ENCODE data around the gene GALNT18.
A peak's percentile ranks its signal among the peaks of the same experiment; 100 is the strongest.

GALNT18 gene

DNA sequence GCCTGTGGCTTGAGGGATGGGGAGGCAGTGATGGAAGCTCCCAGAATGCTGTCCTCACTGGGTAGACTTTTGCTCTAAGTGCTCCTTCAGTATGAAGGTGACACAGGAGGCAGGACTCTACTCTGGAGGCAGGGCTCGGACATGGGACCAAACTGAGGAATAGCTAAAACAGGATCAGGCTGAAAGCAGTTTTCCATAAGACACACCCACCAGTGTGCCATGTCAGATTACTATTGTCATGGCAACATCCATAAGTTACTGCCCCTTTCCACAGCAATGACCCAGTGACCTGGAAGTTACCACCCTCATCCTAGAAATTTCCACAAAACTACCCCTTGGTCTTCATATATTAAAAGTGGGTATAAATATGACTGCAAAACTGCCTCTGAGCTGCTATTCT, 43.6 kb upstream of the GALNT18 start:
- no peak overlapping the region for H3K4me3 ChIP-seq (ENCODE audit: low read depth, low read length)
- no peak for DNase-seq (ENCODE audit: low read depth)
- TF ChIP-seq, protein P1, sequence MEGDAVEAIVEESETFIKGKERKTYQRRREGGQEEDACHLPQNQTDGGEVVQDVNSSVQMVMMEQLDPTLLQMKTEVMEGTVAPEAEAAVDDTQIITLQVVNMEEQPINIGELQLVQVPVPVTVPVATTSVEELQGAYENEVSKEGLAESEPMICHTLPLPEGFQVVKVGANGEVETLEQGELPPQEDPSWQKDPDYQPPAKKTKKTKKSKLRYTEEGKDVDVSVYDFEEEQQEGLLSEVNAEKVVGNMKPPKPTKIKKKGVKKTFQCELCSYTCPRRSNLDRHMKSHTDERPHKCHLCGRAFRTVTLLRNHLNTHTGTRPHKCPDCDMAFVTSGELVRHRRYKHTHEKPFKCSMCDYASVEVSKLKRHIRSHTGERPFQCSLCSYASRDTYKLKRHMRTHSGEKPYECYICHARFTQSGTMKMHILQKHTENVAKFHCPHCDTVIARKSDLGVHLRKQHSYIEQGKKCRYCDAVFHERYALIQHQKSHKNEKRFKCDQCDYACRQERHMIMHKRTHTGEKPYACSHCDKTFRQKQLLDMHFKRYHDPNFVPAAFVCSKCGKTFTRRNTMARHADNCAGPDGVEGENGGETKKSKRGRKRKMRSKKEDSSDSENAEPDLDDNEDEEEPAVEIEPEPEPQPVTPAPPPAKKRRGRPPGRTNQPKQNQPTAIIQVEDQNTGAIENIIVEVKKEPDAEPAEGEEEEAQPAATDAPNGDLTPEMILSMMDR (conservative IDR thresholded peaks at IDR 0.05; ENCODE audit: low read depth, low read length), result no peak

DNA sequence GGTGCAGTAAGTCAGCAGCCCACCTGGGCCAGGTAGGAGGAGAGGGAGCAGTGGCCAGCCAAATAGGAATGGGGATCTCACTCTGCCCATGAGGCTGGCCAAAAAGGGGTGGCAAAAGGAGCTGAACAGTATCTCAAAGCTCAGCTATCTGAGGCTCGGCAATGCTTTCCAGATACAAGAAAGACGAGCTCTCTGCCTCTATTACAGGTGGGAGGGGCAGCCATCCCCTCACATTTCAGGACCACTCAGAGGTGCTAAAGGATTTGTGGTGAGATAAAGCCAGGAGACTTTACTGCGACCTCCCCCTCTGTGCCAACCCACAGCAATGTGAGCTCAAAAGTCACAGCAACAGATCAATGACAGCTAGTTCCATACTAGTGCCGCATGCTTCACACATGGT, 42.1 kb upstream of the GALNT18 start:
- TF ChIP-seq, protein P1 (conservative IDR thresholded peaks at IDR 0.05; ENCODE audit: low read depth, low read length), result no peak
- no peak for DNase-seq (ENCODE audit: low read depth)
- H3K4me3 ChIP-seq (ENCODE audit: low read depth, low read length), result no peak overlapping the region

DNA sequence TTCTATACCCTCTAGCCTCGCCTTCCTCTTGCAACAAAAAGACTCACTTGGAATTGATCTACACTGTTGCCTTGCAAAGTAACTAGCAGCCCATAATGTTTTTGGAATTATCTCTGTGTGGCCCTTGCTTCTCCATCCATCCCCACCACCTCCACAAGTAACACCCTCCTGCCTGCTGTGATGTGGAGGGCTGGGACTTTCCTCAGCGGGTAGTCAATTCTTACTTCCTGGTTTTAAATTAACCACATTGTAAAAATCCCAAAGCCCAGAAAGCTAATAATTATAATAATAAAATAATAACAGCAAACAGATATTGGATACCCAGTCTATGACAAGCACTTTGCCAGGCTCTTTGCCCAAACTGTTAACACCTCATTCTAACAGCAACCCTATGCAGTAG, 40.8 kb upstream of the GALNT18 start:
- TF ChIP-seq, protein P1 (conservative IDR thresholded peaks at IDR 0.05; ENCODE audit: low read depth, low read length), result no peak
- DNase-seq (ENCODE audit: low read depth), result no peak
- no peak overlapping the region for H3K4me3 ChIP-seq (ENCODE audit: low read depth, low read length)

DNA sequence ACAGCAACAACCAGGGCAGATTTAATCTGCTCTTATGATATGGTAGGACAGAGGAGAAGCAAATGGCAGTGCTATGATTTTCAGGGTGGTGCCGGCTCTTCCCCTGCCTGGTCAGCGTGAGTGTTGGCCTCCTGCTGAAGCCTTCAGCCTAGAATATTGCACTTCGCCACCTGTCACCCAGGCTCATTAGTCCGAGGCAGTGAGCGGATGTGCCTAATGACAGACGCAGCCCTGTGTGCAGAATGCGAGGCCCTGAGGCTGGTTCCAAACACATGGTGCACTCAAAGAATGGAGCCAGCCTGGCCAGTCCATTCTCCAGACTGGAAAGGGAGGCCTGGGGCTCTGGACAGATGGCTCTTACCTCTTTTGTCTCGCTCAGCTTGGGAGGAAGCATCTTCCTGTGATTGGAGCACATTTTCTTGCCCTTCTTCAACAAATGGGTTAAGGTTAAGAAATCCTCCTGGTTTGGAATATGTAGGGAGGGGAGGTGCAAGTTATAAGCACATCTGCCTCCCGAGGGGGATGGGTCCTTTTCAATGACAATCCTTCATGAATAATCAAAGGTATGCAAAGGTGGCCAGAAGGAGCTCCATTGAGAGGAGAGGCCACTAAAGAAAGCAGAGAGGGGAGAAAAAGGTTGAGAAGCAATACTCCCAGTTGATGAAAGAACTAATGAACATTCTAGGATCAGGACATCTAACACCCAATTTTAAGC, 39.7 kb upstream of the GALNT18 start:
- no peak for DNase-seq (ENCODE audit: low read depth)
- TF ChIP-seq, protein P1 (conservative IDR thresholded peaks at IDR 0.05; ENCODE audit: low read depth, low read length), result no peak
- no peak overlapping the region for H3K4me3 ChIP-seq (ENCODE audit: low read depth, low read length)

DNA sequence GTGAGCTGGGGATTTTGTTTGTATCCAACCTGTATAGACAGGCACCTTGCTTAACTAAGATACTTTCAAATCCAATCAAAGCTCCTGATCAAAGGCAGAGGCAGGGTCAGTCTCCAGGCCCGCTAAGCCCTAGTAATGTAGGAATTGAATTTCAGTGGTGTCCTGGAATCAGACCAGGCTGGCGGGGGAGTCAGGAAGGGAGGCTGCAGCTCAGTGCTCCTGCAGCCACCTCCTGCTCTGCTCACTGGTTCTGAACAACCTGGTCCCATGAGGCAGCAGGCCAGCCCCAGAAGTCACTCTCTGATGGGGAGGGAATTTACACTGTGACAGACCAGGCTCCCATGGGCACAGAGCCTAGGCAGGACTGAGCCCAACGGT, 38.5 kb upstream of the GALNT18 start:
- no peak for DNase-seq (ENCODE audit: low read depth)
- TF ChIP-seq, protein P1 (conservative IDR thresholded peaks at IDR 0.05; ENCODE audit: low read depth, low read length), result no peak
- no peak overlapping the region for H3K4me3 ChIP-seq (ENCODE audit: low read depth, low read length)

DNA sequence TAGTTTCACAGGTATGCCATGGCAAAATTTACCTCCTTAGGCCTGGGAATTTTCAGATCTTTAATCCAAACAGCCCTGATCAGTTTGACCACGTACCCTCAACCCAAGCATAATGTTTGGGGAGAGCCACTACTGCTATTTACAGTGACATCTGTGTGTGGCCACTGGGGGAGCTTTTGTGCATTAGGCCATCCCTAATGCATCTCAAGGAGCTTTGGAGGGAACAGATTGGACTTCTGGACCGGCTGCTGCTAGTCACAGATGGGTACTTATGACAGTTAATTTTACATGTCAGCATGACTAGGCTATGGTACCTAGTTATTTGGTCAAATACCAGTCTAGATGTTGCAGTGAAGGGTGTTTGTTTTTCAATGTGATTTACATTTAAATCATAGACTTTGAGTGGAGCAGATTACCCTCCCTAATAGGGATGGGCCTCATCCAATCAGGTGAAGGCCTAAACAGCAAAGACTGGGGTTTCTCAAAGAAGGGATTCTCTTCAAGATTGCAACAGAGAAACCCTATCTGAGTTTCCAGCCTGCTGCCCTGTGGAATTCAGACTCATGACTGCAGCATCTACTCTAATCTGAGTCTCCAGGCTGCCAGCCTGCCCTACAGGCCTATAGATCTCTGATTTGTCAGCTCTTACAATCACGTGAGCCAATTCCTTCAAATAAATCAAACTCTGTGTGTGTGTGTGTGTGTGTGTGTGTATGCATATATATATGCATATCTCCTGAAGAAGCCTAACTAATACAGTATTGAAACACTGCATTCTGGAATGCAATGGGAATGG, 38.0 kb upstream of the GALNT18 start:
- H3K4me3 ChIP-seq (ENCODE audit: low read depth, low read length), result no peak overlapping the region
- no peak for DNase-seq (ENCODE audit: low read depth)
- TF ChIP-seq, protein P1 (conservative IDR thresholded peaks at IDR 0.05; ENCODE audit: low read depth, low read length), result peak; percentile 15
